ENCODE data around the gene HDAC8. TPM values are rescaled to one million over a fixed set of nuclear protein-coding genes. Genes with fewer than 3 reads are reported as not detected.

Gene HDAC8
- total RNA-seq, 2 experiments from 2014 or later: 32.5 to 40.0 TPM

- CTCF ChIA-PET (ENCODE audit: unreplicated experiment): no interaction called here
- H3K27ac ChIP-seq (ENCODE audit: low read depth, low read length, poor library complexity, severe bottlenecking): no peak overlapping the region
- TF ChIP-seq EZH2phosphoT487 (IDR thresholded peaks at IDR 0.05; ENCODE audit: borderline replicate concordance, low read depth, low read length): no peak
- no peak for TF ChIP-seq CTCF (conservative IDR thresholded peaks at IDR 0.05; ENCODE audit: low read length)
- POLR2A ChIA-PET: no interaction called here
- BruUV-seq (replicated peaks): no TSS peak
- no peak overlapping the region for H3K4me3 ChIP-seq (ENCODE audit: low read depth, low read length, poor library complexity, severe bottlenecking)
- no peaks in the 10 kb centered on the region for H3K36me3 ChIP-seq (ENCODE audit: insufficient read depth, low read length)
- H3K4me2 ChIP-seq (ENCODE audit: low read length): no peak overlapping the region
- DNase-seq (ENCODE audit: low spot score): no peak
- no peaks in the 10 kb centered on the region for H3K9me3 ChIP-seq (ENCODE audit: low read length)
- no peaks in the 10 kb centered on the region for H3K9me2 ChIP-seq (ENCODE audit: insufficient read depth, low read length)
- H2AFZ ChIP-seq (ENCODE audit: low read length): no peak overlapping the region
- no peaks in the 10 kb centered on the region for H3K79me2 ChIP-seq (ENCODE audit: insufficient read depth, low read depth, low read length)
- intact Hi-C loops (cut with micrococcal nuclease; ENCODE audit: unreplicated experiment): no loop called here
- no peaks in the 10 kb centered on the region for H3K4me1 ChIP-seq (ENCODE audit: insufficient read depth, low read length, poor library complexity, severe bottlenecking)
- H4K20me1 ChIP-seq (ENCODE audit: insufficient read depth, low read length): no peaks in the 10 kb centered on the region
Measured at GRCh38 chrX:72313707-72314641, 258.7 kb downstream of the HDAC8 start.

- CTCF ChIA-PET (ENCODE audit: unreplicated experiment): no interaction called here
- Histone ChIP-seq H4K20me1 (ENCODE audit: insufficient read depth, low read length) (no peaks in the 10 kb centered on the region), H3K36me3 (ENCODE audit: insufficient read depth, low read length) (no peaks in the 10 kb centered on the region), H3K9me2 (ENCODE audit: insufficient read depth, low read length) (no peaks in the 10 kb centered on the region), H3K9me3 (ENCODE audit: low read length) (no peaks in the 10 kb centered on the region), H3K4me1 (ENCODE audit: insufficient read depth, low read length, poor library complexity, severe bottlenecking) (no peaks in the 10 kb centered on the region), H3K4me3 (ENCODE audit: low read depth, low read length, poor library complexity, severe bottlenecking) (no peak overlapping the region), H3K79me2 (ENCODE audit: insufficient read depth, low read depth, low read length) (no peaks in the 10 kb centered on the region), H3K27ac (ENCODE audit: low read depth, low read length, poor library complexity, severe bottlenecking) (no peak overlapping the region), H2AFZ (ENCODE audit: low read length) (no peak overlapping the region), H3K4me2 (ENCODE audit: low read length) (no peak overlapping the region)
- POLR2A ChIA-PET: no interaction called here
- no peak for DNase-seq (ENCODE audit: low spot score)
- BruUV-seq (replicated peaks): no TSS peak
- TF ChIP-seq CTCF (conservative IDR thresholded peaks at IDR 0.05; ENCODE audit: low read length) (no peak), EZH2phosphoT487 (IDR thresholded peaks at IDR 0.05; ENCODE audit: borderline replicate concordance, low read depth, low read length) (no peak)
- intact Hi-C loops (cut with micrococcal nuclease; ENCODE audit: unreplicated experiment): no loop called here
Measured at GRCh38 chrX:72312311-72312940, 260.2 kb downstream of the HDAC8 start.

Measured in OCI-LY7 (cell line).